EL (cell line): Measurements from ENCODE around the gene SORD.
"Not testable (repeated sequence)": the region's sequence is repeated elsewhere in the genome, so short reads cannot be mapped to it uniquely, and the experiment has no call there.

Experiments
- DNase-seq: peaks from one replicate; pipeline ENCODE4 v3.0.0-alpha.2; 2016

SORD gene

GRCh38 chr15:45100884-45101625 lies 78.1 kb downstream of the SORD start:
- DNase-seq, result no peak

GRCh38 chr15:45101749-45102148 lies 78.8 kb downstream of the SORD start:
- no peak for DNase-seq

- DNase-seq, result no peak
Measured at GRCh38 chr15:45102226-45102625, 79.2 kb downstream of the SORD start.

GRCh38 chr15:45104170-45104569 lies 81.2 kb downstream of the SORD start:
- not testable (repeated sequence) for DNase-seq

GRCh38 chr15:45105586-45105985 lies 82.6 kb downstream of the SORD start:
- DNase-seq, result no peak

GRCh38 chr15:45106002-45106790 lies 83.2 kb downstream of the SORD start:
- no peak for DNase-seq

- no peak for DNase-seq
Measured at GRCh38 chr15:45107941-45108630, 85.1 kb downstream of the SORD start.

- no peak for DNase-seq
Measured at GRCh38 chr15:45110256-45110820, 87.3 kb downstream of the SORD start.

GRCh38 chr15:45111390-45112142 lies 88.6 kb downstream of the SORD start:
- no peak for DNase-seq

GRCh38 chr15:45112143-45112590 lies 89.2 kb downstream of the SORD start:
- DNase-seq, result no peak

GRCh38 chr15:45112591-45113379 lies 89.8 kb downstream of the SORD start:
- DNase-seq, result no peak

- no peak for DNase-seq
Measured at GRCh38 chr15:45113380-45113990, 90.5 kb downstream of the SORD start.

GRCh38 chr15:45114076-45114750 lies 91.2 kb downstream of the SORD start, which contains the start of the genes DUOX2 and DUOXA2:
Gene DUOX2 (minus strand): TSS chr15:45114172. CDS start chr15:45113411, 761 bp downstream.
Gene DUOXA2 (plus strand): TSS chr15:45114326. CDS start chr15:45114606, 280 bp downstream.
- no peak for DNase-seq

- no peak for DNase-seq
Measured at GRCh38 chr15:45114751-45115085, 91.7 kb downstream of the SORD start.

- no peak for DNase-seq
Measured at GRCh38 chr15:45115312-45115820, 92.4 kb downstream of the SORD start.

- DNase-seq, result no peak
Measured at GRCh38 chr15:45116006-45116481, 93.0 kb downstream of the SORD start.

GRCh38 chr15:45116482-45117307 lies 93.7 kb downstream of the SORD start:
- no peak for DNase-seq

GRCh38 chr15:45117308-45118130 lies 94.5 kb downstream of the SORD start:
- DNase-seq, result no peak
